Left cardiac atrium (tissue), 4 donors: ENCODE results near the gene FOXQ1. TPM values are rescaled to one million over a fixed set of nuclear protein-coding genes. Genes with fewer than 3 reads are reported as not detected.

ENCODE experiments used
- ATAC-seq, 2 donors: fragments of 200-7000 bp; cut with Tn5 transposase; one replicate each; pipeline ENCODE4 v1.9.1; 2020; ENCODE audit warnings: mild to moderate bottlenecking in 2 of 2, moderate library complexity in 2 of 2
- DNase-seq: peaks from one replicate; pipeline ENCODE4 v3.0.0-alpha.2; 2020
- intact Hi-C, 2 donors: fragments of 100-400 bp; cut with DNase I; formaldehyde crosslinking; loops; one replicate each; pipeline versions ENCODE4 v1.14.1 to v1.15.1; 2022 to 2023
- long read RNA-seq: library from polyadenylated mRNA; unstranded; transcript quantifications from one replicate; pipeline ENCODE4 v2.0.0, GENCODE V29; 2021
- total RNA-seq, 2 donors: library from RNA; stranded (reverse); fragmentation: NEBNext Ultra II Directional; extraction: Animal tissue kit (Norgen Biotek cat#: 25700); gene quantifications; one replicate each; pipeline ENCODE4 v1.2.1, GENCODE V29; 2021
- donor health status: DM: no; HTN: yes; CAD: no.
- donor health status: DM: no; HTN: yes; CAD: no; lungs with severe emphysema.
- donor health status: DM: yes; HTN: yes; CAD: no.
- donor health status: Dilated cardiomyopathy.

The FOXQ1 gene, protein sequence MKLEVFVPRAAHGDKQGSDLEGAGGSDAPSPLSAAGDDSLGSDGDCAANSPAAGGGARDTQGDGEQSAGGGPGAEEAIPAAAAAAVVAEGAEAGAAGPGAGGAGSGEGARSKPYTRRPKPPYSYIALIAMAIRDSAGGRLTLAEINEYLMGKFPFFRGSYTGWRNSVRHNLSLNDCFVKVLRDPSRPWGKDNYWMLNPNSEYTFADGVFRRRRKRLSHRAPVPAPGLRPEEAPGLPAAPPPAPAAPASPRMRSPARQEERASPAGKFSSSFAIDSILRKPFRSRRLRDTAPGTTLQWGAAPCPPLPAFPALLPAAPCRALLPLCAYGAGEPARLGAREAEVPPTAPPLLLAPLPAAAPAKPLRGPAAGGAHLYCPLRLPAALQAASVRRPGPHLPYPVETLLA
- total RNA-seq, result not detected
- long read RNA-seq, result 0 reads

DNA sequence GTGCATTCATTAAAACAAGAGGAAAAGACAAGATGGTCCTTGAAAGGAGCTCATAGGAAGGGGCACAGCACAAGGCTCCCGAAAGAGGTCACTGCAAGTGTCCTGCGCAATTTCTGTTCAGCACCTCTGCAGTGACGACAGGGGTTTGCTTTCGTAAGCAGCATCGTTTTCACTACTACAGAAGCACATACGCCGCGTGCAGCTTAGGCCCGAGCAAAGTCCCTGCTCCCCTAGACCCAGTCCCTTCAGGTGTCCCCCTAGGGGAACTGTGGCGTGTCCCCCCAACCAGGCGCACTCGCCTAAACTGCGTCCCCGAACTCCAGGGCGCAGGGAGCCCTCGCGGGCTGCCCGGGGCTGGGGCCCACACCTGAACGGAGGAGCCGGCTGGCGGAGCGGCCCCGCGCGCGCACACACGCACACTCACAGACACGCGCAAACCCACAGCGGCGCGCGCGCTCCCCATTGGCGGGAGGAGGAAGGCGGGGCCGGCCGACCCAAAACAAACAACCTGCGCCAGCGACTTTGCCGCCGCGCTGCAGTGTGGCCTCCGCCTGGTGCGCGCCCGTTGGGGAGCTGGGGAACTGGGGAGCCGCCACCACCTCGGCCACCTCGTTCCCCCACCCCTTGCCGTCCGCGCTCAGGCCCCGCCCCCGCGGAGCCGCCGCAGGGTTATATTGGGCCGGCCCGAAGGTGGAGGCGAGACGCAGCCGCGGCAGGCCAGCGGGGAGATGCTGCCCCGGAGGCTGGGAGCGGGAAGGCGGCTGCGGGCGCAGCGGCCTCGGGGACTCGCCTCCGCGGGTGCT is at the start of gene FOXQ1:
FOXQ1 (plus strand) TSS at position 699 of the 803 bp plus-strand sequence. CDS start 607 bp downstream, outside the sequence.
- ATAC-seq, result peak; percentile 60 to 65
- intact Hi-C loops, result no loop called here

DNA sequence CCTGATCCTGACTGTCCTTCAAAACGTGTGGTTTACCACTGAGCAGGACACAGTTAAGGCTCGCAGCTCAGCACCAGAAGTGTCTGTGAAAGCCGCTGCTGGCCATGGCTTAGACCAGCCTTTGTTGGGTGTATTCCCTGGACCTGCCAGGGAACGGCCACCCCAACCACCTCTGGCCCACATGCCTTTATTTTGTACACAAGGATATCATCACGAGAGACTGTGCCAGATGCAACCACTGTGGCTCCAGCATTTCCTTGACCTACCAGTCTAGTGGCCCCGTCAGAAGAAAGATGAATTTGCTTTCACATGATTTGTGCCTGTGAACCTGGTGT is 49.2 kb upstream of the FOXQ1 start:
- intact Hi-C loops, result no loop called here
- no peak for DNase-seq
- no peak for ATAC-seq

More for the DNA sequence above, at the start of gene FOXQ1:
- no peak for DNase-seq

DNA sequence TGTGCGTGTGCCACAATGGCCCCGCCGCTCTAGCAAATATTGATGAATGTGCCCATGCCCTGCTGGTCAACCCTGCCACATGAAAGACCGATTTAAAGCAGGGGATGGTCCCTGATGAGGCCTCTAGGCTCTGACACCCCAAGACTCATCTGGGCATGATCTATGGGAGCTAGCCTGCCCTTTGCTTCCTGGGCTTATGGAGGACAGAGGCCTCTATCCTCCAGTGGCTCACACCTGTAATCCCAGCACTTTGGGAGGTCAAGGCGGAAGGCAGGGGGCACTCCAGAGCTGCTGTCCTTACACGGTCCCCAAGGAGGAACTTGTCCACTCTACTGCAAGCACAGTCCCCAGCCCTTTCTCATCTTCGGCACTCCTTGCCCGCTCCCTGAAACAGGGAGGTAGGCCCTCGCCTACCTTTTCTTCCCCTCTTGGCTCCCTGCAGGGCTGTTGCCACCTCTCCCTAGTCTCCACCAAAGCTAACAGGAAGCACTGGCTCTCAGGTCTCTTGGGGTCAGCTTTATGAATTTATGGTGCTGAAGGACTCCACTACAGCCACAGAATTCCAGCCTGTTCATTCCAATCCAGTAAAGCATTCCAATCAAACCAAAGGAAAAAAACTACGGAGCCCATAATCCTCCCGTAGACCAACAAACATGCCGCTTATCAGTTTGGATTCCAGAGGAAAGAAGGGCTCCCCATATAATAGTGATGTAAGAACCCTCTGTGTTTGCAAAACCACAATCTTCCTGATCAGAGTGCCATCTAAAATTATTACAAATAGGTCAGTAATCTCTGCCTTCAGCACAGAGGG is 48.7 kb upstream of the FOXQ1 start:
- no peak for DNase-seq
- intact Hi-C loops, result no loop called here
- ATAC-seq, result no peak

DNA sequence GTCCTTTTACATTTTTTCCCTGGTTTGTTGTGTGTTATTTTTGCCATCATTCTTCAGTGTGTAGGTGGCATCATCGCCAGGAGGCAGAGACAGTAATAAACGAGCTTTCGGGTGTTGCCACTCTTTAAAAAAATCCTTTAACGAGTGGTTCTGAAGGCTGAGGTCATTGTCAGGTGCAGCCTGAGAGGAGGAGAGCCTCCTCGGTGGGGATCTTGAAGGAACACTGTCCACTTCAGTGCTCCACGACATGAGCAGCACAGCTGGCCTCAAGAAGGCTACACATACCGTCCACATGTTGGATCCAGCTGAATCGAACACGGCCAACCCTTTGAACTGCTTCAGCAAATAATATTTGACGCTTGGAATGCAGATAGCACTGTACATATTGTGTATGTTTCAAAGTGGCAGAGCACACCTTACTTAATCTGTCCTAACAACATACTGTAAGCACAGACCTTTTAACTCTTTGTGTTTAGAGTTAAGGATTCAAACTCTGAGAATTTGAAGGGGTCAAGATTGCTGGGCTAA is 48.0 kb upstream of the FOXQ1 start:
- intact Hi-C loops, result no loop called here
- DNase-seq (no peak), ATAC-seq (no peak)

DNA sequence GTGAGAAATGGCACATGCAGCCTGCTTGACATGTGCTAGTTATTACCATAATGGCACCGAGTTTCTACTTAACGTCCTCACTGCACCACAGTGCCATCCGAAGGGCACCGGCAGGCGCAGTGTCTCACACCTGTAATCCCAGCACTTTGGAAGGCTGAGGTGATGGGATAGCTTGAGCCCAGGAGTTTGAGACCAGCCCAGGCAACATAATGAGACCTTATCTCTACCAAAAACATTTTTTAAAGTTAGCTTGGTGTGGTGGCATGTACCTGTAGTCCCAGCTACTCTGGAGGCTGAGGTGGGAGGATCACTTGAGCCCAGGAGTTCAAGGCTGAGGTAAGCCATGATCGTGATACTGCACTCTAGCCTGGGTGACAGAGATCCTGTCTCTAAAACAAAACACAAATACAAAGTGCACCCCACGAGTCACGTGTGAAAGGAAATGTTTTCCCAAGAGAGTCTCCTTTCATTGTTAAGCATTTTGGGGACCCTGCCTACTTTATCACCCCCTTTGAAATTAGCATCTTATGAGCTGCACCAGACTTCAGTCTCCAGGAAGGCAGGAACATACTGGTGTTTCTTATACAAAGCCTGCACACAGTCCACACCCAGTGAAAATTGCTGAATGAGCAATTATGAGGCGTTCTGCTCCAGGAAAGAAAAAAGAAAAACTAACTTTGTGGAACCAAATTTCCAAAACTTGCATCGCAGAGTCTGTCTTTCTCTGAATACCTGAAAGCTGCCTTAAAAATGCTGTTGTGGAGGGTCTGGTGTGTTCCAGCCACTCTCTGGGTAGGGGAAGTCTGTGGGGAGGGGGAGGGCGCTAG is 47.1 kb upstream of the FOXQ1 start:
- DNase-seq (no peak), ATAC-seq (no peak)
- intact Hi-C loops, result no loop called here

DNA sequence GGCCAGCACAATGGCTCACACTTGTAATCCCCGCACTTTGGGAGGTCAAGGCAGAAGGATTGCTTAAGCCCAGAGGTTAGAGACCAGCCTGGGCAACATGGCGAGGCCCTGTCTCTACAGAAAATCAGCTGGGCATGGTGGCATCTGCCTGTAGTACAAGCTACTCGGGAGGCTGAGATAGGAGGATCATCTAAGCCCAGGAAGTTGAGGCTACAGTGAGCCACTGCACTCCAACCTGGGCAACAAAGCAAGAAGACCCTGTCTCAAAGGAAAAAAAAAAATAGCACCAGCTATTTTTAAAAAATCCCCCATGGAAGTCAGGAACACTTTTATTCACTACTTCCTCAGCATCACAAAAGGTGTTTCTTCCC is 45.2 kb upstream of the FOXQ1 start:
- DNase-seq, result no peak
- intact Hi-C loops, result no loop called here
- ATAC-seq, result no peak

DNA sequence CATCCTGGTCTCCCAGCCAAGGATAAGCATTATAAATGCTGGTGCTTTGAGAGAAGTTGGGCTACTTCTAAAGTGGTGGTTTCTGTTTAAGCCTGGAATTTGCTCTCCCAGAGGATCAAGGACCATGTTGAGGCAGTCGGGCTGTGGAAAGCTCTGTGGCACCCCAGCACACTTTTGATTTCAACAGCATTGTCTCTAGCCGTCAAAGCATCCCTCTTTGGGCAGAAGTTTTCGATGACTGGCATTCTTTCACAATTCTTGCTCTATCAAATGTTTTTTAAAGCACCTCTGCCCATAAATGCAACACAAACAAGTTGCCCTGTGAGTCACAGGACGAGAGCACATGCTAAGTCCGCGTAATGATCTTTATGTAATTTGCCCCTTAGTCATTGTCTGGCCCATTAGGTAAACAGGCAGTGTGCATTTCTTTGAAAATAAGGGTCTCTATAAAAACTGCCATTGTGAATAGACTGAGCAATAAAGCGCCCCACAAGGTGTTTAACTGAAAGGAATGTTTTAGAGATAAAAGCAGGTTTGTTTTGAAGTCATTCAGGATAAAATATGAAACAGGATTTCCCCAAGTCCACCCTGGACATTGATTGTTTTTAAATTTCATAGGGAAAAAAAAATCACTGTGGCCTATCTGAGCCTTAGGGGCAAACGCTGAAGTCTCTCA is 44.7 kb upstream of the FOXQ1 start:
- ATAC-seq, result no peak
- no peak for DNase-seq
- intact Hi-C loops, result no loop called here

DNA sequence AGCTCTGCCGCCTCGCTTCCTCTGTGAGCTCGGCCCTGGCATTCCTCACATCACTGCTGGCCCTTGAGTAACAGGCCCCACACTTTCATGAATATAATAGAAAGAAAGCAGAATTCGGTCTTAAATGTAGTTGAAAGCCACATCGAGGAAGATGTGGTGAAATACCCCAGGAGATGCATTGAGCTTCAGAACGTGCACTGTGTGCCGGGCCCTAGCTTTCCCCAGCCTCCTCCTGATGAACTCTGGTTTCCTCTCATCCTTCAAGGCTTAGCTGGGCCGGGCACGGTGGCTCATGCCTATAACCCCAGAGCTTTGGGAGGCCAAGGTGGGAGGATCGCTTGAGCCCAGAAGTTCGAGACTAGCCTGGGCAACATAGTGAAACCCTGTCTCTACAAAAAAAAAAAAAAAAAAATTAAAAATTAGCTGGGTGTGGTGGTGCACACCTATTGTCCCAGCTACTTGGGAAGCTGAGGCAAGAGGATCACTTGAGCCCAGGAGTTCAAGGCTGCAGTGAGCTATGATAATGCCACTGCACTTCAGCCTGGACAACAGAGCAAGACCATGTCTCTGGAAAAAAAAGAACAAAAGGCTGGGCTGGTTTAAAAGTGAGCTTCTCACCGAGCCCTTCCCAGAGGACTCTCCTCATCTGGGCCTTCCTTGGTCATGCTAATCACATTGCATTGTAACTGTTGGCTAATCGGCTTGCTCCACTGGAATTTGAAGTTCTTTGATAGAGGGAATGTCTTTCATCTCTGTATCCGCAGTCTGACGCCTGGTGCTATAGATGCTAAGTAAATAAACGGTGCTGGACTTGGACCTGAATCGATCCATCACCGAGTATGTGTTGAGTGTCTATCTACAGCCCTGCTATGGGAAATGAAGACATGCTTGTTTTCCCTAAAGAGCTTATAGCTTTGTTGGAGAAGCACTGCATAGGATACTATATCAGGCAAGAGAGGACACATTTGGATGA is 43.8 kb upstream of the FOXQ1 start:
- intact Hi-C loops, result no loop called here

DNA sequence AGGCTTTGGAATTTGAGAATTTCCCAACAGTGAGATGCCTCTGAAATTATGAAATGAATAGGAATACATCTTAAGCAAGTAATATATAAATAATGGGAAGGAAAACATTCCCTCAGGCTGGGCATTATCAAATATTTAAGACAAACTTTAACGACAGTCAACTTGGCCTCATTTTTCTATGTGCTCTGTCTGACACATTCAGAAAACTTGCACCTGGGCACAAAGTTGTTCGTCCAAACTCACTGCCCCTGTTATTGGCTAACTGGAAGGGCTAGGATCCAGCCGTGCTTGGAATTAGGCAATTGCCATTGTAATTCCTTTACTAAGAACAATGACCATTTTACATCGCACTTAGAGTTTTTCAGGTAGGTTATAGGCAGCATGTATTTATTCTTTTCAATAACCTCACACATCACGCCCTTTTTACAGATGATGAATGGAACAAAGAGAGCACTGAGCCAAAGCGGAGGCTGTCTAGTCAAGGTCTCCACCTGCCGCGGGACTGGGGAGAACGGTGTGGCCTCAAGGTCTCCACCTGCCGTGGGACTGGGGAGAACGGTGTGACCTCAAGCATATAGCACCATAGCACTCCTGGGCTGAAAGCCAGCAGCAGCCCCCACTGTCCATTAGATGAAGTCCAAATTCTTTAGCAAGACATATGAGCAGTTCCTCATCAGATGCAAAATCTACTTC is 40.7 kb upstream of the FOXQ1 start:
- ATAC-seq, result no peak
- intact Hi-C loops, result no loop called here
- DNase-seq, result no peak

More for the DNA sequence above, 43.8 kb upstream of the FOXQ1 start:
- ATAC-seq, result no peak
- no peak for DNase-seq

DNA sequence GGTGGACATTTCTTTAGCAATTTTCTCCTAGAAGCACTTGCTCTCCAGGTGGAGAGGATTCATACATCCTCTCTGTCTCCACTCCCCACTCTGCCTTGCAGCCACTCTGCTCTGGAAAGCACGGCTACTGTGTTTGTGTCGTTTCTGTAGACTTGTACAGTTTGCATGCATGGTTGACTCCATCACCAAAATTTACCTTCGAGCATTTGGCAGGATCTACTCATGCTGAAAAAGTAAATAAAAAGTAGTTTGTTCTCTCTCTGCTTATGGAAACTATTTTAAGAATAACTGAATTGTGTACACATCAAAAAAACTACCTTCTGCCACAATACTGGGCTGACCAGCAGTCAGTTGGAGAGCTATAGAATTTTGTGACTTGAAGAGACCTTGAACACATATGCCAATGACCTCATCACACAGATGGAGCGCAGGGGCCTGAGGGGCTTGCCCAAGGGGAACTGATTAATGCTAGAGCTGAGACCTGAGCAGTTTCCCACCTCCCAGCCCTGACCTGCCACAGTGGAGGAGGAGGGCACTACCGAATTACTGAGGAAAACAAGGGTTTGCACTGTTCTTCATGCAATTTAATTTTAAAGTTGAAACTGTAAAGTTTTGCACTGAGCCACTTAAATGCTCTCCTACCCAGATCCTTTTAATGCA is 33.7 kb upstream of the FOXQ1 start:
- DNase-seq, result no peak
- intact Hi-C loops, result no loop called here
- no peak for ATAC-seq

DNA sequence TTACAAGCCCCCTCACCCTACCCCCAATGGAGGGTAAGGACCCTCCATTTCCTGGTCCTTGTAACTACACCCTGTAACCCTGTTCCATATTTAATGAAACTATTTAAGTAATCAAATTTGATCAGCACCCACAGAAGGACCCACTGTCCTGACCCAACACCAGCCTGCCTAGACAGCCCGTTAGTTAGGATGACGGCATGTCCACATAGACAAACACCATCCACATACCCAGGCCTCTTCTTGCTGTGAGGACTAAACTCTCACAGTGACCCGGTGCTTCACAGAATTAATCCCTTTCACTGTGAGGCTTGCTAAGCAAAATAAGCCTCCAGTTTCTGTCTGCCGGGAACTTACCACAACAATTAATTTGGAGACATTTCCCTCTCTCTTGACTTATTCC is 32.8 kb upstream of the FOXQ1 start:
- intact Hi-C loops, result no loop called here
- no peak for DNase-seq
- ATAC-seq, result no peak

DNA sequence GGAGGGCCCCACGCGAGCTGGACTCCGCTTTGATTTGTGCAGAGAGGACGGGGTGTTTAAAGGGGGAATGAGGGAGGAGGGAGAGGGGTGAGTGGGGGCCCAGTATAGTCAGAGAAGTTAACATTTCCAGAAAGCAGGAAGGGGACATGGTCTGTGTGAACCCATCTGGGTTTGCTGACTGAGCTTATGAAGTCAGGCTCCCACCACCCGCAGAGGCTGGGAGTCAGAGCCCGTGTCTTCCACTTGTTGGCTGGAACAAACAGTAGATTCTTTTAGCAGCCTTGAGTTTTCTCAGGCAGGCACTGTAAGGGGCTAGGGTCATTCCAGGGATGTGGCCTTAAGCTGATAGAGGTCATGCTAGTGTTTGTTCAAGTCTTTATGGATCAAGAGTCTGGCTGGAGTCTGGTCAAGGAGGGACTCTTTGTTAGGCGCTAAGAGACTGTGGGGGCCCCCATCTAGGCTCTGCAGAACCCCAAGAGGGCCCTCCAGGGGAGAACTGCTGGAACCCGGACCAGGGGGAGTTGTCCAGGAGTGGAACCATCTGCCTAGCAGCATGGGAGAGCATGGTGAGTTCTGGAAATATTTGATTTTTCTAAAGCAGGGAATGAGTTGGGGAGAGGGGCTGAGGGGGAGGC is 31.1 kb upstream of the FOXQ1 start:
- no peak for DNase-seq
- ATAC-seq, result no peak
- intact Hi-C loops, result no loop called here

DNA sequence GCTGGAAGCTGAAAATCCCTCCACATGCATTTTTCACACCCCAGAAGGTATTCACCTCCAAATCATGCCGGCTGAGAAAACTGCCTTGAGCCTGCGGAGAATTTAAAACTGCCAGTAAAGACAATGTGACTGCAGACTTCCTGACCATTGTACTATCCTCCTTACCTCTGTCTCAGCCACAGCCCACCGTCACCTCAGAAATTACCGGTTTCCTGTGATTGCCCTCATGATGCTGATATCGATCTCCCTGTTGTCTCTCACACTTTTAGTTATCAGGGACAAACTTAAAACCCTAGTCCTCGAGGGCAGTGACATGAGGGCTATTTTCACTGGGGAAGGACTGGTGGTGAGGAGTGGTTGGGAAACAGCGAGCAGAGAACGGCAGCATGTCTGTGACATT is 30.2 kb upstream of the FOXQ1 start:
- ATAC-seq (no peak), DNase-seq (no peak)

DNA sequence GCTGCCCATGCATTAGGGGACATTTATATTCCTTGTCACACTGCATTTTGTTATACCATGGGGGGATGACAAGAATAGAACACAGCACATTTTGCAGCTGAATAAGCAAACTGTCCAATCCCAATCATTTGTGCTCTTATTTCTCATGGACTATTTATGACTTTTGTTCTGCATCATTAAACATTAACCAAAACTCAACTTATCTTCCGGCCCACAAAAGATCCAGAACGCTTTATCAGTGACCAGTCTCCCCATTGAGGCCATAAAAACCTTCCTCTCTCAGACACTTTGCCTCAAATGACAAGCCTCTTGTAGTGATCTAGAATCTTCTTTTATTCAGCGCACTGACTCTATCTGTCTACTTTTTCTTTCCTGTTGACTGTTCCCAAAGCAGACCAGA is 28.4 kb upstream of the FOXQ1 start:
- DNase-seq (no peak), ATAC-seq (no peak)
- intact Hi-C loops, result no loop called here

More for the DNA sequence above, 30.2 kb upstream of the FOXQ1 start:
- intact Hi-C loops, result no loop called here

DNA sequence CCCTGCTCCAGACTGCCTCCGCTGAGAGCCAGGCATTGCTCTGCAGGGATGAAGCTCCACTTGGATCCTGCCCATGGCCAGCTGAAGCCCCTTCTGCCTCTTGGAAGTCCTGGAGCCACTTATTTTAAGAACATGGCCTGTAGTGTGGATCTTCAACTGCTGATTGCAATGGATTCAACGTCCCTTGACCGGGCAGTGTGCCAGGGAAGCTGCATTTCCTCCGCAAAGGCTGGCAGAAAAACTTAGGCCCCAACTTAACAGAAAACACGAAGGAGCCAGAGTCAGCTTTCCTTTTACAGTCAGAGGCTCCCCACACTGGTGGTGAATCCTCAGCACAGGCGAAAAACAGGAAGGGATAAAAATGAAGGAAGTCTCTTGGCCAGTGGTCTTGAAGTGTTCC is 26.3 kb upstream of the FOXQ1 start:
- peak in 1 of 2 donors; percentile 3 for ATAC-seq
- intact Hi-C loops, result no loop called here
- DNase-seq, result peak; percentile 36

DNA sequence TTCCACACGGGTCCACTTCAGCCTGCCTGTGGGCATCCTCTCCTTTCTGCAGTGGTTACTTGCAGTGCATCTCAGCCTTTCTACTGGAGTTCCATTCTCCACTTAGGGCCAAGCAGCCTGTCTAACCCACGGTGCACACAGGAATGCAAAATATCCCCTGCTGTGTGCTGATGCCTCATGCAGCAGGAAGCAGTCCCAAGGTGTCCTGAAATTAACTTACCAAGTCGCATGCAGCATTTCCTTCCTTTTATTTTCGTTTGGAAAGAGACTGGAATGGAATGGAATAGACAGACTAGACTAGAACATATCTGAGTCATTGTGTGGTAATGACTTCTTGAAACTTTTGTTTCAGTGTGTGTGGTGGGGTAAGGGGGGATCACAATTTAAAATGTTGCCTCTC is 25.9 kb upstream of the FOXQ1 start:
- DNase-seq (no peak), ATAC-seq (no peak)
- intact Hi-C loops, result no loop called here
